Endometrial microvascular endothelial cells (primary cell): ENCODE data around the gene TENT5D. TPM values are rescaled to one million over a fixed set of nuclear protein-coding genes. Genes with fewer than 3 reads are reported as not detected.
"Not testable (repeated sequence)": the region's sequence is repeated elsewhere in the genome, so short reads cannot be mapped to it uniquely, and the experiment has no call there.

Source experiments
- in situ Hi-C: cut with HindIII; loops from 2 replicates; pipeline ENCODE4 v1.10.0; 2017; ENCODE audit warnings: low sequenced_read_pairs, low pct_unique_long_range_greater_than_20kb; ENCODE audit errors: inconsistent ontology term
- total RNA-seq: library from RNA; depleted of rRNA; stranded (reverse); fragments of >200 nt; gene quantifications from one replicate; pipeline ENCODE4 v1.2.3, GENCODE V29; 2015; ENCODE audit errors: inconsistent ontology term

Gene TENT5D
- total RNA-seq, result not detected

DNA sequence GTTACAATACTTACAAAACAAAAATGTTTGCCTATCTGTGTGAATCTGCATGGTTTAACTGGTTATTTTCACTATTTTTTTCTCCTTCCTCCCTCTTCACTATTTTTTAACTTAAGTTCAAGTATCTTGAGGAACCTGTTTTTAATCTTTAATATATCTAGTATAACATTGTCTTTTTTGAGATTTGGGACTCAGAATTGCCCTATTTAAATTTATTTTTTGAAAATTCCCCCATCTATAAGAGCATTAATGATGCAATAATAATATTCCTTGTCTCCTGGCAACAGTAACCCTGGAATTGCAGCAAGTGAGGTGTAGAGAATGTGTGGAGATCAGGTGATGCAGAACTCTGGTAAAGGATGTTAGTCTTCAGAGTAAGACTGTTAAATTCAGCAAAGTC is at the start of gene TENT5D:
TENT5D (plus strand) TSS at position 301 of the 400 bp plus-strand sequence. CDS start 22,093 bp downstream, outside the sequence.
- in situ Hi-C loops, result no loop called here

DNA sequence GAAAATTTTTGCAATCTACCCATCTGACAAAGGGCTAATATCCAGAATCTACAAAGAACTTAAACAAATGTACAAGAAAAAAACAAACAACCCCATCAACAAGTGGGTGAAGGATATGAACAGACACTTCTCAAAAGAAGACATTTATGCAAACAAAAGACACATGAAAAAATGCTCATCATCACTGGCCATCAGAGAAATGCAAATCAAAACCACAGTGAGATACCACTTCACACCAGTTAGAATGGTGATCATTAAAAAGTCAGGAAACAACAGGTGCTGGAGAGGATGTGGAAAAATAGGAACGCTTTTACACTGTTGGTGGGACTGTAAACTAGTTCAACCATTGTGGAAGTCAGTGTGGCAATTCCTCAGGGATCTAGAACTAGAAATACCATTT is 34.6 kb upstream of the TENT5D start:
- in situ Hi-C loops, result not testable (repeated sequence)

DNA sequence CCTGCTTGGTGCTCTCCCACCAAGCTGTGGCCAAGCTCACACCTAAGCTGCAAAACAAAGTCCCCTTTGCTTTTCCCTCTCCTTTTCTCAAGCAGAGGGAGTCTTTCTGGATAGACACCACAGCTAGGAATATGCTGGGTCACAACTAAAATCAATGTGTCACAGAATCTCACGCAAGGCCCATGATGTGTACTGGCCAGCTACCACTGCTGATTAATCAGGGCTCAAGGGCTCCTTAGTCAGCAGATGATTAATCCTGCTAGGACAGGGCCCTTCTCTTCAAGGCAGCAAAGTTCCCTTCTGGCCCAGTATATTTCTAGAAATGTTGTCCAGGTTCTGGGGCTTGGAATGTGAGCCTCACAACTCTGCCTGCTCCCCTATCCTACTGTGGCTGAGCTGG is 32.0 kb upstream of the TENT5D start:
- in situ Hi-C loops, result no loop called here

DNA sequence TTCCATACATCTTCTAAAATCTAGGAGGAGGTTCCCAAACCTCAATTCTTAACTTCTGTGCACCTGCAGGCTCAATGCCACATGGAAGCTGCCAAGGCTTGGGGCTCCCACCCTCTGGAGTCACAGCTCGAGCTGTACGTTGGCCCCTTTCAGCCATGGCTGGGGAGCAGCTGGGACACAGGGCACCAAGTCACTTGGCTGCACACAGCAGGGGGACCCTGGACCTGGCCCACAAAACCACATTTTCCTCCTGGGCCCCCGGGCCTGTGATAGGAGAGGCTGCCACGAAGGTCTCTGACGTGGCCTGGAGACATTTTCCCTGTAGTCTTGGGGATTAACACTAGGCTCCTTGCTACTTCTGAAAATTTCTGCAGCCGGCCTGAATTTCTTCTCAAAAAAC is 8.2 kb upstream of the TENT5D start:
- in situ Hi-C loops, result no loop called here

DNA sequence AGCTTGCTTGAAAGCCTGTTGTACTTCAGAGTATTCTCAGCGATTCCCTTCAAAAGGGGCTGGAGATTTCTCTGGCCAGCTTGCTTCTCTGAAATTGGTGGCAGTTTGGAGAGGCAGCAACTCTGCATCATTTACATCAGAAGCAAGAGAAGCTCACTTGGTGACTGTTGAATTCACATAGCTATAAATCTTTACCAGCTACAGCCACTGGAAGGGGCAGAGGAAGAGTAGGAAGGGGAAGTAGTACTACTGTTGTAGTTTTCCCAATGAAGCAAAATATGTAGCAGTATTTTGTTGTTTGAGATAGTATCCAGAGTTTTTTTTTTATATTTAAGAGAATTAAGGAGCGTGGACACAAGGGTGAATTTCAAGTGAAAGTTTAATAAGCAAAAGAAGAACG is 2.8 kb downstream of the TENT5D start:
- in situ Hi-C loops, result no loop called here

DNA sequence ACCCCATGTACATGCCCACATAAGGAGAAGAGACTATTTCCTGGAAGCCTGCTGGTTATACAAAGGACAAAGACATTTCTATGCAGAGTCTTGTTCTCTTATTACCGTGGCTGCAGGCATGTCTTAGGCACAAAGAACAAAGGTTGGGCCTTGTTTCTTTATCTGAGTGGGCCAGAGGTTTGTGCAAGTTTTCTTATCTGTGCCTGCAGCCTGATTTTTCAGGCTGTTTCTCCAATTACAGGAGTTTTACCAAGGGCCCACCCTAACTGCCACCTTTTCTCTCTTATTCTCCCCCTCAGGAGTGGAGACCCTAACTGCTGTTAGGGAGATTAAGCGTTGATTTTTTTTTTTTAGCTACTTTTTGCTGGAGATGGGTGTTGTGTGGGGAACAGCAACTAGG is 3.5 kb downstream of the TENT5D start:
- in situ Hi-C loops, result no loop called here

DNA sequence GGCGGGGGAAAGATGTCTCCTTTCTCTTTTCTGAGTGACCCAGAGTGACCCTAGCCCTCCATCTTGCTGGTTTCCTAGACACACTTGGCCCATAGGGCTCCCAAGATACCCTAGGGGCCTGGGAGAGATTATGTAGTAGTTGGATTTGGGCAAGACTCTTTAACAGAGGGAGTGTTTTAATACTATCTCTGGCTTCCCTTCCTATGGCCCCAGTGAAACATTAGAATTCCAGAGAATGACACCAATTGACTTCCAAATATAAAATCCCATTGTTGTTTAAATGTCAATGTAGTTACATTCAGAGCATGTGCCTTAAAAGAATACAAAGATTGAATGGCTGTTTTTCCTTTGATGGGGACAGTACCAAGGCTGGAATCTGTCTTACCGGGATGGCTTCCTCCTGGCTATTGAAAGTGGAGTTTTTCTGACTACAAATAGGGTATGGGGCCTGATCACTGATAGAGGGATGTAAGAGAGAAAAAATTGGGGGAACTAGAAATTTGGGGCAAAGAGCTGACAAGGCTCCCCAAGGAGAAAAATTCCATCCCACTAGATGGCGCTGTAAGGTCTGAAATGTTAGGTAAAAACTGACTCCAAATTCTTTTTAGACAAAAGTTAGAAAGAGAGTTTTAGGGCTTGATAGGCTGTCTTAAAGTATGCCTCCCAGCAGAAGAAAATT is 10.7 kb downstream of the TENT5D start:
- in situ Hi-C loops, result no loop called here

DNA sequence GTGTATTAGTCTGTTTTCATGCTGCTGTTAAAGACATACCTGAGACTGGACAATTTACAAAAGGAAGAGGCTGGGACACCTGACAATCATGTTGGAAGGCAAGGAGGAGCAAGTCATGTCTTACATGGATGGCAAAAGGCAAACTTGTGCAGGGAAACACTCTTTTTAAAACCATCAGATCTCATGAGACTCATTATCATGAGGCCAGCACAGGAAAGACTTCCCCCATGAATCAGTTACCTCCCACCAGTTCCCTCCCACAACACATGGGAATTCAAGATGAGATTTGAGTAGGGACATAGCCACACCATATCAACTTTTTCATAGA is 11.2 kb downstream of the TENT5D start:
- in situ Hi-C loops, result no loop called here

DNA sequence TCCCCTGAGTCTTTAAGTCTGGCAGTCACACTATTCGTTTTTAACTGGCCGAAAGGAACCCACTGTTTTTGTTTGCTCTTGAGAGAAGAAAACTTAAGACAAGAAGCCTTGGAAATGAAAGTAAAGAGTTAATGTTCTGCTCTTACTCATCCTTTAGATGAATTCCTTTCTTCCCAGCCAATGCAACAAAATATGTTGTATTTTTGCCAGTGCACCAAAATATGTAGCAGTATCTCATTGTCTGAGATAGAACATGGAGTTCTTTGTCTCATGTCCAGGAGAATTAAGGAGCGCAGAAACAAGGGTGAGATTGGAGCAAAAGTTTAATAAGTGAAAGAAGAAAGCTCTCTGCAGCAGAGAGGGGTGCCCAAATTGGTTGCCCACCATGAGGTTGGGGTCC is 12.2 kb downstream of the TENT5D start:
- in situ Hi-C loops, result no loop called here

DNA sequence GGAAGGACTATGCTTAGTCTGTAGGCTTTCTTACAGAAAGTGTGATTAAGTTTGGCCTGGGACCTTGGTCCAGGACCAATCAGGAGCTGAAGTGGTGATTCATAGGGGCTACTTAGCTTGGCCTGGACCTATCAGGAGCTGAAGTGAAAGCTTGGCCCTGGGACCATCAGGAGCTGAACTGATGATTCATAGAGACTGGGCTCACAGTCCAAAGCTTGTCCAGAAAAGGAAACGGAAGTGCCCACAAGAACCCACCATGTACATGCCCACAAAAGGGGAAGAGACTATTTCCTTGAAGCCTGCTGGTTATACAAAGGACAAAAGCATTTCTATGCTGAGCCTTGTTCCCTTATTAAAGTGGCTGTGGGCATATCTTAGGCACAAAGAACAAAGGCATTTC is 12.6 kb downstream of the TENT5D start:
- in situ Hi-C loops, result no loop called here

DNA sequence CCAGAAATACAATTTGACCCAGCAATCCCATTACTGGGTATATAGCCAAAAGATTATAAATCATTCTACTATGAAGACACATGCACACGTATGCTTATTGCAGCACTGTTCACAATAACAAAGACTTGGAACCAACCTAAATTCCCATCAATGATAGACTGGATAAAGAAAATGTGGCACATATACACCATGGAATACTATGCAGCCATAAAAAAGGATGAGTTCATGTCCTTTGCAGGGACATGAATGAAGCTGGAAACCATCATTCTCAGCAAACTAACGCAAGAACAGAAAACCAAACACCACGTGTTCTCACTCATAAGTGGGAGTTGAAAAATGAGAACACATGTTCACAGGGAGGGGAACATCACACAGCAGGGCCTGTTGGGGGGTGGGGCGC is 47.9 kb downstream of the TENT5D start:
- in situ Hi-C loops, result not testable (repeated sequence)

DNA sequence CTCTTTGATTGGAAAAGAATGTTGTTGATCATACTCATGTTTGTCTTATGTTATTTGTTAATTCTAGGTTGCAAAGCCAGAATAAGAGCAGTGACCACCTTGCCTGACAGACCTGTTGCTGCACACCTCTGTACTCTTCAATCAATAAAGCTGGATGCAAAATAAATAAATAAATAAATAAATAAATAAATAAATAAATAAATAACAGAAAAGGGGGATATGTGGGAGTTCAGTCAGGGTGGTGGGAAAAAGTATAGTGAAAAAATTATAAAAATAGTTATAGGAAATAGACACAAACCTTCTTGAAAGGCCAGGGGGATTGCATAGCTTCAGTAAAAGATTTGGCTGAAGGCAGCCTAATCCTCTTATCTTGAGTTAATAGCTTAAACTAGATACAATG is 51.3 kb downstream of the TENT5D start:
- in situ Hi-C loops, result no loop called here

DNA sequence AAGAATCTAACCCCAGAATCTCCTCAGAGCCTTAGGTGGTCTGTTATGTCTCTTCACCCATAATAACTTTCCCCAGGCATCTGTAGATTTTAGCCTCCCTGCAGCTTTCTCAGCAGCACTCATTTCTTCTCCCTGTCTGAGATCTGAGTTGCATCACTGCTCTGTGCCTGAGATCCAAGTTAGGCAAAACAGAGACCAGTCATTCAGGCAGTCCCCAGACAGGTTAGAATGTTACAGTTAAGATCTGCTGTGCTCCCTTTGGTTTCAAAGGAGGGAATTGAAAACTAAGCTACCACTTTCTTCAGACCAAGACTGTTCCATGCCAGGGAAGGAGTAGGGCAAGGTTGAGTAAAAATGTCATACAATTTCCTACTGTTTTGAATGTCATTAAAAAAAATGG is 65.3 kb downstream of the TENT5D start:
- in situ Hi-C loops, result no loop called here

DNA sequence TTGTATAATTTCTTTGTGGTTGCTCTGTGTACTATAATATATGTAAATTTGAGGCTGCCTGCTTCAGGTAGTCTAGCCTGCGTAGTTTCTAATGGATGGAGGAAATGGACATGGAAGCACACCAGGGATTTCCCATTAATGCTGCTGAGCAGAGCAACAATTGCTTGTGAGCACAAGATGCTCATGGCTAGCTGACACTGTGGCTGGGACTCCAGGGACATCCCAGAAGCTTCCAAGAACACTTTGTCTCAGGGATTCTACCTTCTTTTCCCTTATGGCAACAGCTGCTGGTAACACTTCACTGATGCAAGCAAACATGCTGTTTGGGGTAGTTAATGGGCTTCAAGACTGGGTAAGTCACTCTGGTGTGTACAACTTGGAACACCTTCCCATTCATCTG is 66.1 kb downstream of the TENT5D start:
- in situ Hi-C loops, result no loop called here

DNA sequence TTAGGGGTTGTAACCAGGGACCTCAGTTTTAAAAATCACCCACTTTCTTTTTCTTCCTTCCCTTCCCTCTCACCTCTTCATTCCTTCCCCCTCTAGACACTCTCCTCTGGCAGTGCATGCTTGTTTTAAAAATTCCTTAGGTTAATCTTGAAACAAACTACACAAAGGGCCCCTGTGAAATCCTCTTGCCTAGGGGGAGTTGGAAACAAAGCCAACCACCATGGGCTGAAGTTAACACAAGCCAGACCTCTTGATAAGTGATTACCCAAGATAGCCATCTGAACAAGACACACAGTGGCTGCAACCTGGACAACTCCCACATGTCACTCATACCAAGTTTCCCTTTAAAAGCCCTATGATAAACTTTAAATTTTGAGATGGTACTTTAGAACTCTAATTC is 68.9 kb downstream of the TENT5D start:
- in situ Hi-C loops, result no loop called here
